ENCODE data around the gene PTPRM.

GRCh38 chr18:8001711-8002301 is 434.7 kb downstream of the PTPRM start:
- no peak for TF ChIP-seq CTCF (IDR thresholded peaks at IDR 0.05)
- no peak for TF ChIP-seq POLR2A (IDR thresholded peaks at IDR 0.05; ENCODE audit: low read depth)
- TF ChIP-seq POLR2AphosphoS5 (IDR thresholded peaks at IDR 0.05), result no peak

Measured in esophagus muscularis mucosa (tissue), 3 donors.